Right lobe of liver (tissue), 6 donors: ENCODE measurements around the gene MISFA. TPM values are rescaled to one million over a fixed set of nuclear protein-coding genes. Genes with fewer than 3 reads are reported as not detected.

Experiments
- ATAC-seq, 4 donors: fragments of 200-7000 bp; cut with Tn5 transposase; one replicate each; pipeline ENCODE4 v1.9.1; 2020; ENCODE audit warnings: mild to moderate bottlenecking in 4 of 4, moderate library complexity in 4 of 4
- DNase-seq, 3 donors: peaks; one replicate each; pipeline ENCODE4 v3.0.0-alpha.2; 2020
- H3K27ac ChIP-seq, 3 donors: fragments of 200-600 bp; one replicate each; pipeline ENCODE4 v1.8.0; 2022
- H3K27me3 ChIP-seq, 2 donors: fragments of 200-600 bp; one replicate each; pipeline ENCODE4 v1.8.0; 2022
- H3K36me3 ChIP-seq, 4 donors: fragments of 200-600 bp; sonication (generic) in 1 of 4; one replicate each; pipeline versions ENCODE4 v1.5.1 to v1.8.0; 2017 to 2022; ENCODE audit warnings: control low read depth in 1 of 4
- H3K4me1 ChIP-seq, 4 donors: fragments of 200-600 bp; sonication (generic) in 1 of 4; one replicate each; pipeline versions ENCODE4 v1.5.1 to v1.8.0; 2017 to 2022; ENCODE audit warnings: control low read depth in 1 of 4
- H3K4me3 ChIP-seq, 3 donors: fragments of 200-600 bp; one replicate each; pipeline ENCODE4 v1.8.0; 2022
- H3K9me3 ChIP-seq, 4 donors: fragments of 200-600 bp; sonication (generic) in 1 of 4; one replicate each; pipeline versions ENCODE4 v1.5.1 to v1.8.0; 2017 to 2022; ENCODE audit warnings: control low read depth in 1 of 4
- CTCF ChIP-seq, 4 donors: fragments of 200-600 bp in 3 of 4; fragments of 450-650 bp in 1 of 4; IDR thresholded peaks; one replicate each; pipeline versions ENCODE4 v1.5.1 to v1.8.0; 2016 to 2022; ENCODE audit warnings: antibody characterized with exemption in 4 of 4, mild to moderate bottlenecking in 2 of 4
- POLR2A ChIP-seq: fragments of 450-650 bp; IDR thresholded peaks from one replicate; pipeline ENCODE4 v1.6.1; 2017; ENCODE audit warnings: antibody characterized with exemption, mild to moderate bottlenecking
- WGBS: methylation state at CpG from one replicate; pipeline ENCODE4 v1.1.6; 2018; ENCODE audit warnings: low coverage, low lambda C conversion rate; ENCODE audit not compliant: insufficient coverage; ENCODE audit errors: missing lambda C conversion rate; 5-methylcytosine and 5-hydroxymethylcytosine counted together
- intact Hi-C, 2 donors: fragments of 100-400 bp; cut with DNase I; formaldehyde crosslinking; loops; one replicate each; pipeline versions ENCODE4 v1.11.2 to v1.14.1; 2022
- total RNA-seq, 6 experiments: library from RNA; depleted of rRNA in 2 of 6; stranded (reverse); fragments of >200 nt in 2 of 6; fragmentation: NEBNext Ultra II Directional in 3 of 6; extraction: Animal tissue kit (Norgen Biotek cat#: 25700) in 3 of 6; gene quantifications; one replicate each; pipeline versions ENCODE4 v1.1.0 to v1.2.4, GENCODE V29; 2016 to 2023
- donor health status: DM: no; HTN: yes; CAD: no.
- donor health status: DM: no; HTN: no; CAD: no.
- donor health status: DM: no; HTN: no; CAD: no.
- donor health status: DM: no; HTN: yes; CAD: no.
- donor health status: DM: no; HTN: yes; CAD: no.

Gene MISFA
- total RNA-seq, 6 experiments from 2014 or later: 0.83 to 2.2 (median 1.4) TPM; not detected in 2

GRCh38 chr11:18575361-18575760 is 24.2 kb upstream of the MISFA start:
- intact Hi-C loops: no loop called here
- DNase-seq (no peak), ATAC-seq (peak in 1 of 4 donors; percentile 31)
- Histone ChIP-seq H3K4me3 (no peak overlapping the region), H3K36me3 (peaks cover 0 to 1% (median 0%) of the 10 kb centered on the region in 4 donors), H3K27me3 (no peaks in the 10 kb centered on the region), H3K9me3 (no peaks in the 10 kb centered on the region), H3K4me1 (no peaks in the 10 kb centered on the region), H3K27ac (no peak overlapping the region)
- no peak for TF ChIP-seq CTCF (IDR thresholded peaks at IDR 0.05)
- TF ChIP-seq POLR2A: no peak
- 29% methylated on average over 1 of the region's 1 CpG for WGBS

- H3K9me3 ChIP-seq: no peaks in the 10 kb centered on the region
These were observed 20.5 kb upstream of the MISFA start for GRCh38 chr11:18578975-18579598.

GRCh38 chr11:18580113-18580766 is 19.3 kb upstream of the MISFA start:
- ATAC-seq: no peak
- H3K27me3 ChIP-seq: no peaks in the 10 kb centered on the region
- no peak overlapping the region for H3K4me3 ChIP-seq
- no peaks in the 10 kb centered on the region for H3K9me3 ChIP-seq
- no peak for DNase-seq
- intact Hi-C loops: no loop called here
- 89% methylated on average over 2 of the region's 2 CpGs for WGBS
- no peak overlapping the region for H3K27ac ChIP-seq
- H3K36me3 ChIP-seq: no peaks in the 10 kb centered on the region
- TF ChIP-seq CTCF (IDR thresholded peaks at IDR 0.05) (no peak), POLR2A (no peak)
- H3K4me1 ChIP-seq: no peaks in the 10 kb centered on the region

More at GRCh38 chr11:18578975-18579598, 20.5 kb upstream of the MISFA start:
- WGBS: 66% methylated on average over 10 of the region's 14 CpGs
- Histone ChIP-seq H3K4me1 (no peaks in the 10 kb centered on the region), H3K36me3 (no peaks in the 10 kb centered on the region), H3K4me3 (no peak overlapping the region), H3K27me3 (no peaks in the 10 kb centered on the region), H3K27ac (no peak overlapping the region)
- TF ChIP-seq CTCF (IDR thresholded peaks at IDR 0.05) (no peak), POLR2A (no peak)
- ATAC-seq: no peak
- intact Hi-C loops: no loop called here
- no peak for DNase-seq

- no peak overlapping the region for H3K4me3 ChIP-seq
- intact Hi-C loops: no loop called here
These were observed 17.8 kb upstream of the MISFA start for GRCh38 chr11:18581825-18582224.

More at GRCh38 chr11:18581825-18582224, 17.8 kb upstream of the MISFA start:
- WGBS: 86% methylated on average over 1 of the region's 1 CpG
- TF ChIP-seq CTCF (IDR thresholded peaks at IDR 0.05): no peak
- TF ChIP-seq POLR2A: no peak
- peak in 1 of 4 donors; percentile 63 for ATAC-seq
- Histone ChIP-seq H3K9me3 (no peaks in the 10 kb centered on the region), H3K27ac (no peak overlapping the region), H3K27me3 (no peaks in the 10 kb centered on the region), H3K4me1 (peaks cover 0 to 3% (median 0%) of the 10 kb centered on the region in 4 donors), H3K36me3 (no peaks in the 10 kb centered on the region)
- no peak for DNase-seq
